ENCODE measurements around the gene ANKRD24. TPM values are rescaled to one million over a fixed set of nuclear protein-coding genes. Genes with fewer than 3 reads are reported as not detected.
"Not testable (repeated sequence)": the region's sequence is repeated elsewhere in the genome, so short reads cannot be mapped to it uniquely, and the experiment has no call there.

The ANKRD24 gene
- total RNA-seq, 4 donors from 2014 or later: 0.83 to 3.9 (median 1.6) TPM

GRCh38 chr19:4210166-4210731, 27.8 kb downstream of the ANKRD24 start:
- Histone ChIP-seq H3K27me3 (no peaks in the 10 kb centered on the region), H3K4me3 (no peak overlapping the region), H3K36me3 (no peaks in the 10 kb centered on the region), H3K27ac (no peak overlapping the region), H3K4me1 (no peaks in the 10 kb centered on the region), H3K9me3 (no peaks in the 10 kb centered on the region)
- TF ChIP-seq, protein P1, sequence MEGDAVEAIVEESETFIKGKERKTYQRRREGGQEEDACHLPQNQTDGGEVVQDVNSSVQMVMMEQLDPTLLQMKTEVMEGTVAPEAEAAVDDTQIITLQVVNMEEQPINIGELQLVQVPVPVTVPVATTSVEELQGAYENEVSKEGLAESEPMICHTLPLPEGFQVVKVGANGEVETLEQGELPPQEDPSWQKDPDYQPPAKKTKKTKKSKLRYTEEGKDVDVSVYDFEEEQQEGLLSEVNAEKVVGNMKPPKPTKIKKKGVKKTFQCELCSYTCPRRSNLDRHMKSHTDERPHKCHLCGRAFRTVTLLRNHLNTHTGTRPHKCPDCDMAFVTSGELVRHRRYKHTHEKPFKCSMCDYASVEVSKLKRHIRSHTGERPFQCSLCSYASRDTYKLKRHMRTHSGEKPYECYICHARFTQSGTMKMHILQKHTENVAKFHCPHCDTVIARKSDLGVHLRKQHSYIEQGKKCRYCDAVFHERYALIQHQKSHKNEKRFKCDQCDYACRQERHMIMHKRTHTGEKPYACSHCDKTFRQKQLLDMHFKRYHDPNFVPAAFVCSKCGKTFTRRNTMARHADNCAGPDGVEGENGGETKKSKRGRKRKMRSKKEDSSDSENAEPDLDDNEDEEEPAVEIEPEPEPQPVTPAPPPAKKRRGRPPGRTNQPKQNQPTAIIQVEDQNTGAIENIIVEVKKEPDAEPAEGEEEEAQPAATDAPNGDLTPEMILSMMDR (IDR thresholded peaks at IDR 0.05): no peak
- TF ChIP-seq POLR2A (IDR thresholded peaks at IDR 0.05): no peak
- DNase-seq: no peak

GRCh38 chr19:4213116-4213515, 30.6 kb downstream of the ANKRD24 start:
- no peak for DNase-seq

GRCh38 chr19:4215807-4216206, 33.3 kb downstream of the ANKRD24 start:
- TF ChIP-seq, protein P1 (IDR thresholded peaks at IDR 0.05): no peak
- no peak for TF ChIP-seq POLR2A (IDR thresholded peaks at IDR 0.05)
- no peak overlapping the region for H3K27ac ChIP-seq
- no peak for DNase-seq
- no peaks in the 10 kb centered on the region for H3K36me3 ChIP-seq
- no peaks in the 10 kb centered on the region for H3K27me3 ChIP-seq
- H3K9me3 ChIP-seq: no peaks in the 10 kb centered on the region
- no peaks in the 10 kb centered on the region for H3K4me1 ChIP-seq
- no peak overlapping the region for H3K4me3 ChIP-seq

More at GRCh38 chr19:4213116-4213515, 30.6 kb downstream of the ANKRD24 start:
- Histone ChIP-seq H3K9me3 (no peaks in the 10 kb centered on the region), H3K27ac (no peak overlapping the region), H3K4me3 (no peak overlapping the region), H3K4me1 (no peaks in the 10 kb centered on the region), H3K36me3 (no peaks in the 10 kb centered on the region), H3K27me3 (no peaks in the 10 kb centered on the region)
- TF ChIP-seq, protein P1 (IDR thresholded peaks at IDR 0.05): no peak
- no peak for TF ChIP-seq POLR2A (IDR thresholded peaks at IDR 0.05)

GRCh38 chr19:4216846-4217245, 34.4 kb downstream of the ANKRD24 start:
- no peaks in the 10 kb centered on the region for H3K36me3 ChIP-seq
- H3K27me3 ChIP-seq: no peaks in the 10 kb centered on the region
- H3K27ac ChIP-seq: no peak overlapping the region
- DNase-seq: no peak
- H3K4me3 ChIP-seq: no peak overlapping the region
- H3K4me1 ChIP-seq: no peaks in the 10 kb centered on the region
- H3K9me3 ChIP-seq: no peaks in the 10 kb centered on the region
- TF ChIP-seq, protein P1 (IDR thresholded peaks at IDR 0.05): no peak
- no peak for TF ChIP-seq POLR2A (IDR thresholded peaks at IDR 0.05)

GRCh38 chr19:4217429-4218264, 35.2 kb downstream of the ANKRD24 start:
- TF ChIP-seq POLR2A (IDR thresholded peaks at IDR 0.05): no peak
- TF ChIP-seq, protein P1 (IDR thresholded peaks at IDR 0.05): no peak
- Histone ChIP-seq H3K36me3 (no peaks in the 10 kb centered on the region), H3K9me3 (no peaks in the 10 kb centered on the region), H3K4me3 (no peak overlapping the region), H3K27ac (no peak overlapping the region), H3K4me1 (no peaks in the 10 kb centered on the region), H3K27me3 (no peaks in the 10 kb centered on the region)
- no peak for DNase-seq

GRCh38 chr19:4218523-4218922, 36.0 kb downstream of the ANKRD24 start:
- H3K9me3 ChIP-seq, DNase-seq, H3K36me3 ChIP-seq, H3K27ac ChIP-seq, H3K4me1 ChIP-seq, H3K4me3 ChIP-seq, H3K27me3 ChIP-seq: not testable (repeated sequence)
